ENCODE measurements around the gene HOXB5. TPM values are rescaled to one million over a fixed set of nuclear protein-coding genes. Genes with fewer than 3 reads are reported as not detected.

HOXB5 gene
- total RNA-seq, 1 experiment from 2014 or later, result not detected

- in situ Hi-C loops (cut with HindIII; ENCODE audit: low sequenced_read_pairs), result no loop called here
- no peak for DNase-seq (ENCODE audit: low spot score)
Measured at GRCh38 chr17:48594538-48595277, 1.1 kb upstream of the HOXB5 start.

GRCh38 chr17:48593840-48594537, 410 bp upstream of the HOXB5 start:
- in situ Hi-C loops (cut with HindIII; ENCODE audit: low sequenced_read_pairs), result no loop called here
- DNase-seq (ENCODE audit: low spot score), result no peak

- in situ Hi-C loops (cut with HindIII; ENCODE audit: low sequenced_read_pairs), result no loop called here
Measured at GRCh38 chr17:48592577-48592976, 1.0 kb downstream of the HOXB5 start.

GRCh38 chr17:48592057-48592514, 1.5 kb downstream of the HOXB5 start:
- no peak for DNase-seq (ENCODE audit: low spot score)
- in situ Hi-C loops (cut with HindIII; ENCODE audit: low sequenced_read_pairs), result no loop called here

More at GRCh38 chr17:48592577-48592976, 1.0 kb downstream of the HOXB5 start:
- DNase-seq (ENCODE audit: low spot score), result no peak

- in situ Hi-C loops (cut with HindIII; ENCODE audit: low sequenced_read_pairs), result no loop called here
- DNase-seq (ENCODE audit: low spot score), result no peak
Measured at GRCh38 chr17:48591255-48592056, 2.1 kb downstream of the HOXB5 start.

GRCh38 chr17:48590607-48591161, 2.9 kb downstream of the HOXB5 start:
- in situ Hi-C loops (cut with HindIII; ENCODE audit: low sequenced_read_pairs), result no loop called here
- no peak for DNase-seq (ENCODE audit: low spot score)

- no peak for DNase-seq (ENCODE audit: low spot score)
- in situ Hi-C loops (cut with HindIII; ENCODE audit: low sequenced_read_pairs), result no loop called here
Measured at GRCh38 chr17:48589831-48590606, 3.6 kb downstream of the HOXB5 start, which contains the start of gene HOXB3. TSS of gene HOXB3 (minus strand) at chr17:48590241. CDS start at chr17:48552474, 37,767 bp downstream.

- no peak for DNase-seq (ENCODE audit: low spot score)
- in situ Hi-C loops (cut with HindIII; ENCODE audit: low sequenced_read_pairs), result no loop called here
Measured at GRCh38 chr17:48589060-48589830, 4.3 kb downstream of the HOXB5 start.

GRCh38 chr17:48588528-48588927, 5.1 kb downstream of the HOXB5 start:
- no peak for DNase-seq (ENCODE audit: low spot score)
- in situ Hi-C loops (cut with HindIII; ENCODE audit: low sequenced_read_pairs), result no loop called here

GRCh38 chr17:48588074-48588415, 5.5 kb downstream of the HOXB5 start:
- DNase-seq (ENCODE audit: low spot score), result no peak

GRCh38 chr17:48587276-48588073, 6.1 kb downstream of the HOXB5 start:
- in situ Hi-C loops (cut with HindIII; ENCODE audit: low sequenced_read_pairs), result no loop called here
- DNase-seq (ENCODE audit: low spot score), result no peak

More at GRCh38 chr17:48588074-48588415, 5.5 kb downstream of the HOXB5 start:
- in situ Hi-C loops (cut with HindIII; ENCODE audit: low sequenced_read_pairs), result no loop called here

- no peak for DNase-seq (ENCODE audit: low spot score)
- in situ Hi-C loops (cut with HindIII; ENCODE audit: low sequenced_read_pairs), result no loop called here
Measured at GRCh38 chr17:48586355-48587258, 7.0 kb downstream of the HOXB5 start.

GRCh38 chr17:48584223-48584741, 9.3 kb downstream of the HOXB5 start:
- in situ Hi-C loops (cut with HindIII; ENCODE audit: low sequenced_read_pairs), result no loop called here
- no peak for DNase-seq (ENCODE audit: low spot score)

GRCh38 chr17:48583708-48584222, 9.8 kb downstream of the HOXB5 start:
- in situ Hi-C loops (cut with HindIII; ENCODE audit: low sequenced_read_pairs), result no loop called here
- no peak for DNase-seq (ENCODE audit: low spot score)

GRCh38 chr17:48582750-48583069, 10.9 kb downstream of the HOXB5 start:
- no peak for DNase-seq (ENCODE audit: low spot score)
- in situ Hi-C loops (cut with HindIII; ENCODE audit: low sequenced_read_pairs), result no loop called here

Measured in G401 (cell line).